Hematopoietic multipotent progenitor cell treated with erythropoietin and hydrocortisone succinate and interleukin-3 and kit ligand, for 4 days (in vitro differentiated cells): ENCODE data around the gene ZNF296.
A peak's percentile ranks its signal among the peaks of the same experiment; 100 is the strongest.
"Not testable (repeated sequence)": the region's sequence is repeated elsewhere in the genome, so short reads cannot be mapped to it uniquely, and the experiment has no call there.

Experiments used
- DNase-seq: peaks from one replicate; pipeline ENCODE4 v3.0.0-alpha.2; 2015

The ZNF296 gene

GRCh38 chr19:45076029-45076850 is at the start of gene ZNF296:
Gene ZNF296, minus strand, starts transcription at chr19:45076478. Its CDS starts 105 bp downstream, at chr19:45076373.
- peak; percentile 91 for DNase-seq

GRCh38 chr19:45125360-45125759 is 49.1 kb upstream of the ZNF296 start:
- DNase-seq = no peak

GRCh38 chr19:45124021-45124420 is 47.7 kb upstream of the ZNF296 start:
- DNase-seq = no peak

GRCh38 chr19:45123440-45123850 is 47.2 kb upstream of the ZNF296 start:
- DNase-seq = no peak

- DNase-seq = no peak
These were observed 46.6 kb upstream of the ZNF296 start for GRCh38 chr19:45122832-45123231.

GRCh38 chr19:45121827-45122345 is 45.6 kb upstream of the ZNF296 start:
- no peak for DNase-seq

GRCh38 chr19:45119582-45119981 is 43.3 kb upstream of the ZNF296 start:
- no peak for DNase-seq

GRCh38 chr19:45118591-45119355 is 42.5 kb upstream of the ZNF296 start:
- DNase-seq = peak; percentile 56

GRCh38 chr19:45118106-45118505 is 41.8 kb upstream of the ZNF296 start:
- DNase-seq = no peak

GRCh38 chr19:45117671-45118070 is 41.4 kb upstream of the ZNF296 start:
- no peak for DNase-seq

- DNase-seq = peak; percentile 91
These were observed 40.9 kb upstream of the ZNF296 start for GRCh38 chr19:45117167-45117594.

GRCh38 chr19:45115809-45116615 is 39.7 kb upstream of the ZNF296 start:
- no peak for DNase-seq

GRCh38 chr19:45114116-45114515 is 37.8 kb upstream of the ZNF296 start:
- DNase-seq = no peak

GRCh38 chr19:45113628-45114027 is 37.4 kb upstream of the ZNF296 start:
- DNase-seq = no peak

- no peak for DNase-seq
These were observed 36.0 kb upstream of the ZNF296 start for GRCh38 chr19:45112111-45112827.

- DNase-seq = peak; percentile 73
These were observed 34.6 kb upstream of the ZNF296 start for GRCh38 chr19:45110851-45111266.

GRCh38 chr19:45107621-45108150 is 31.4 kb upstream of the ZNF296 start:
- DNase-seq = no peak

GRCh38 chr19:45106363-45106762 is 30.1 kb upstream of the ZNF296 start:
- not testable (repeated sequence) for DNase-seq

- no peak for DNase-seq
These were observed 28.5 kb upstream of the ZNF296 start for GRCh38 chr19:45104658-45105349.

- DNase-seq = no peak
These were observed 27.4 kb upstream of the ZNF296 start for GRCh38 chr19:45103508-45104319.
